ENCODE results near the gene KCTD2. TPM values are rescaled to one million over a fixed set of nuclear protein-coding genes. Genes with fewer than 3 reads are reported as not detected.

Gene KCTD2
- total and polyA plus RNA-seq, 2 of the 13 experiments (the other 11 are each of a cell fraction or from before 2014, with no cell fraction given) = 28.3 to 32.6 TPM

DNA sequence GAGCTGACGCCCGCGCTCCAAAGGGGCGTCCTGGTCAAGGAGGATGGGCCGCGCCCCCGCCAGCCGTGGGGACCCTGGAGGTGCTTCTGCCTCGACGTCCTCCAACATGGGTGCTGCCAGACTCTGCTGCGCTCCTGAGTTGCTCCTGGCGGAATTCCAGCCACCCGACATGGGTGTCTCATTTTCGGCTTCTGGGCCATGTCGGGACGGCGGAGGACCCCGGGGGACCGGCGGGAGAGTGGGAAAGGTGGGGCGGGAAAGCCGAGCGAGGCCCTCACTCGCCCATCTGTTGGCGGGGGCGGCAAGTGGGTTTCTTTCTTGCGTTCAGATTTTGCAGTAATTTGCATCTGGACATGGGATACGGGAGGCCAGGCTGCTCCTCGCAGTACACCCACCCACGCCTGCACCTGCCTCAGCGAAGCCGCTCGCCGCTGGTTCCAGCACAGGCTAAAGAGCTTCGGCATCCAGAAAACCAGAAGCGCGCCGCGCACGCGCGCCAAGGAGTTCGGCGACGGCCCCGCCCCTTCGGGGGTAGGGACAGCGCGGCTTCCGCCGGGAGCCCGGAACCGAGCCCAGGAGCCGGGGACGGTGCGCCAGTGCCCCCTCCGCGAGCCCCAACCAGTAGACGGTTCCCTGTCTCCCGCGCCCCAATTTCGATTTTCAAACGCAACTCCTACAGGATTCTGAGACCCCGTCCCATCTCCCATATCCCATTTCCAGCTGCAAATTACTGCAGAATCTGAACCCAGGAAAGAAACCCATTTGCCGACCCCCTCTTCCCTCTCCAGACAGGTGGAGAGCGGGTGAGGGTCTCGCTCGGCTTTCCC is 62.6 kb downstream of the KCTD2 start, which contains the start of gene ARMC7 (continued):
- TF ChIP-seq ZNF687 (CRISPR knock-in tag; IDR thresholded peaks at IDR 0.05) (peak; percentile 95), GATAD1 (CRISPR knock-in tag; IDR thresholded peaks at IDR 0.05) (peak; percentile 72), CHCHD3 (CRISPR knock-in tag; IDR thresholded peaks at IDR 0.05) (no peak), THAP7 (CRISPR knock-in tag; IDR thresholded peaks at IDR 0.05) (peak; percentile 67; the same call in 1 of the 2 replicates), GMEB1 (CRISPR knock-in tag; IDR thresholded peaks at IDR 0.05; ENCODE audit: borderline replicate concordance) (peak; percentile 37; the same call in 1 of the 2 replicates), RBFOX2 (IDR thresholded peaks at IDR 0.05; ENCODE audit: low read depth, low read length) (peak; percentile 93), ZNF501 (CRISPR knock-in tag; IDR thresholded peaks at IDR 0.05) (peak; percentile 33; the same call in 1 of the 2 replicates), SNAPC5 (CRISPR knock-in tag; IDR thresholded peaks at IDR 0.05; ENCODE audit: borderline replicate concordance) (0 out of 2 replicates have a peak, but pooled peaks have one; percentile 47), ZNF451 (CRISPR knock-in tag; IDR thresholded peaks at IDR 0.05) (peak; percentile 59; the same call in 1 of the 2 replicates), ZMYM4 (CRISPR knock-in tag; IDR thresholded peaks at IDR 0.05) (peak; percentile 65), NFYC (CRISPR knock-in tag; IDR thresholded peaks at IDR 0.05) (no peak), PLSCR1 (CRISPR knock-in tag; IDR thresholded peaks at IDR 0.05; ENCODE audit: borderline replicate concordance) (peak; percentile 94), ZNF275 (CRISPR knock-in tag; IDR thresholded peaks at IDR 0.05; ENCODE audit: borderline replicate concordance) (peak; percentile 81; the same call in 1 of the 2 replicates), SCMH1 (CRISPR knock-in tag; IDR thresholded peaks at IDR 0.05; ENCODE audit: borderline replicate concordance) (no peak), ELF1 (CRISPR knock-in tag; IDR thresholded peaks at IDR 0.05) (peak; percentile 60), POGZ (CRISPR knock-in tag; IDR thresholded peaks at IDR 0.05) (peak; percentile 36; the same call in 1 of the 2 replicates)
- TF ChIP-seq, protein P1, sequence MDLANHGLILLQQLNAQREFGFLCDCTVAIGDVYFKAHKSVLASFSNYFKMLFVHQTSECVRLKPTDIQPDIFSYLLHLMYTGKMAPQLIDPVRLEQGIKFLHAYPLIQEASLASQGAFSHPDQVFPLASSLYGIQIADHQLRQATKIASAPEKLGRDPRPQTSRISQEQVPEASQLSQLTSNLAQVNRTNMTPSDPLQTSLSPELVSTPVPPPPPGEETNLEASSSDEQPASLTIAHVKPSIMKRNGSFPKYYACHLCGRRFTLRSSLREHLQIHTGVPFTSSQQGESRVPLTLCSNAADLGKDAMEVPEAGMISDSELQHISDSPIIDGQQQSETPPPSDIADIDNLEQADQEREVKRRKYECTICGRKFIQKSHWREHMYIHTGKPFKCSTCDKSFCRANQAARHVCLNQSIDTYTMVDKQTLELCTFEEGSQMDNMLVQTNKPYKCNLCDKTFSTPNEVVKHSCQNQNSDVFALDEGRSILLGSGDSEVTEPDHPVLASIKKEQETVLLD (CRISPR knock-in tag; IDR thresholded peaks at IDR 0.05; ENCODE audit: low read depth) = peak; percentile 79; the same call in 1 of the 2 replicates

Data from HepG2 (cell line).